BE2C (cell line): Measurements from ENCODE around the gene FGD2.
A peak's percentile ranks its signal among the peaks of the same experiment; 100 is the strongest.

Source experiments
- DNase-seq: peaks from one replicate; pipeline ENCODE4 v3.0.0-alpha.2; 2020
- H3K27me3 ChIP-seq: fragments of 250-450 bp; sonication (Bioruptor Pico); 2 replicates; pipeline ENCODE4 v1.5.1; 2020; ENCODE audit warnings: mild to moderate bottlenecking
- H3K36me3 ChIP-seq: fragments of 250-450 bp; sonication (Bioruptor Pico); 2 replicates; pipeline ENCODE4 v1.5.1; 2020; ENCODE audit warnings: mild to moderate bottlenecking
- H3K4me1 ChIP-seq: fragments of 250-450 bp; sonication (Bioruptor Pico); 2 replicates; pipeline ENCODE4 v1.5.1; 2020
- H3K4me3 ChIP-seq: 2 replicates; pipeline ENCODE4 v1.5.1; 2011; ENCODE audit warnings: low read depth, low read length
- H3K9me3 ChIP-seq: fragments of 250-450 bp; sonication (Bioruptor Pico); 2 replicates; pipeline ENCODE4 v1.5.1; 2020
- TF ChIP-seq, protein P1 (sequence below): IDR thresholded peaks from 2 replicates; pipeline ENCODE4 v1.5.1; 2012; ENCODE audit warnings: mild to moderate bottlenecking, low read depth, low read length

Gene FGD2

DNA sequence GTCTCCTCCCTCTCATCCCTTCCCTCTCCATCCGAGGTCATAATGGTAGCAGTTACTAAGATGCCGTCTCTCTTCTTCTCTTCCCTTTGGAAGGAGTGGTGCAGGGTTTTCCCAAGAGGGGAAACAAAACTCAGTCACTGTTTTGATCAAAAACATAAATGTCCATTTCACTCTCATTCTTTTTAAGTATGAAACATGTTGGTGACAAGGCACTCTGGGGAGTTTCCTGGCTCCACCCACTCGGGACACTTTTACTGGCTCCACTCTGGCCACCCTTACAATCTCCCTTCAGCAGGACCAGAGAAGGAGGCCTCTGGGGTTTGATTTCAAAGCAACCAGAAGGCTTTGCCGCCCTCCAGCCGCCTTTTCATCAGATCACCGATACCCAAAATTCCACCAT, 57.0 kb downstream of the FGD2 start:
- no peak overlapping the region for H3K4me3 ChIP-seq
- H3K36me3 ChIP-seq: no peaks in the 10 kb centered on the region
- DNase-seq: no peak
- TF ChIP-seq, protein P1, sequence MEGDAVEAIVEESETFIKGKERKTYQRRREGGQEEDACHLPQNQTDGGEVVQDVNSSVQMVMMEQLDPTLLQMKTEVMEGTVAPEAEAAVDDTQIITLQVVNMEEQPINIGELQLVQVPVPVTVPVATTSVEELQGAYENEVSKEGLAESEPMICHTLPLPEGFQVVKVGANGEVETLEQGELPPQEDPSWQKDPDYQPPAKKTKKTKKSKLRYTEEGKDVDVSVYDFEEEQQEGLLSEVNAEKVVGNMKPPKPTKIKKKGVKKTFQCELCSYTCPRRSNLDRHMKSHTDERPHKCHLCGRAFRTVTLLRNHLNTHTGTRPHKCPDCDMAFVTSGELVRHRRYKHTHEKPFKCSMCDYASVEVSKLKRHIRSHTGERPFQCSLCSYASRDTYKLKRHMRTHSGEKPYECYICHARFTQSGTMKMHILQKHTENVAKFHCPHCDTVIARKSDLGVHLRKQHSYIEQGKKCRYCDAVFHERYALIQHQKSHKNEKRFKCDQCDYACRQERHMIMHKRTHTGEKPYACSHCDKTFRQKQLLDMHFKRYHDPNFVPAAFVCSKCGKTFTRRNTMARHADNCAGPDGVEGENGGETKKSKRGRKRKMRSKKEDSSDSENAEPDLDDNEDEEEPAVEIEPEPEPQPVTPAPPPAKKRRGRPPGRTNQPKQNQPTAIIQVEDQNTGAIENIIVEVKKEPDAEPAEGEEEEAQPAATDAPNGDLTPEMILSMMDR: no peak
- H3K4me1 ChIP-seq: peaks cover 11% of the 10 kb centered on the region
- no peaks in the 10 kb centered on the region for H3K9me3 ChIP-seq
- no peaks in the 10 kb centered on the region for H3K27me3 ChIP-seq

DNA sequence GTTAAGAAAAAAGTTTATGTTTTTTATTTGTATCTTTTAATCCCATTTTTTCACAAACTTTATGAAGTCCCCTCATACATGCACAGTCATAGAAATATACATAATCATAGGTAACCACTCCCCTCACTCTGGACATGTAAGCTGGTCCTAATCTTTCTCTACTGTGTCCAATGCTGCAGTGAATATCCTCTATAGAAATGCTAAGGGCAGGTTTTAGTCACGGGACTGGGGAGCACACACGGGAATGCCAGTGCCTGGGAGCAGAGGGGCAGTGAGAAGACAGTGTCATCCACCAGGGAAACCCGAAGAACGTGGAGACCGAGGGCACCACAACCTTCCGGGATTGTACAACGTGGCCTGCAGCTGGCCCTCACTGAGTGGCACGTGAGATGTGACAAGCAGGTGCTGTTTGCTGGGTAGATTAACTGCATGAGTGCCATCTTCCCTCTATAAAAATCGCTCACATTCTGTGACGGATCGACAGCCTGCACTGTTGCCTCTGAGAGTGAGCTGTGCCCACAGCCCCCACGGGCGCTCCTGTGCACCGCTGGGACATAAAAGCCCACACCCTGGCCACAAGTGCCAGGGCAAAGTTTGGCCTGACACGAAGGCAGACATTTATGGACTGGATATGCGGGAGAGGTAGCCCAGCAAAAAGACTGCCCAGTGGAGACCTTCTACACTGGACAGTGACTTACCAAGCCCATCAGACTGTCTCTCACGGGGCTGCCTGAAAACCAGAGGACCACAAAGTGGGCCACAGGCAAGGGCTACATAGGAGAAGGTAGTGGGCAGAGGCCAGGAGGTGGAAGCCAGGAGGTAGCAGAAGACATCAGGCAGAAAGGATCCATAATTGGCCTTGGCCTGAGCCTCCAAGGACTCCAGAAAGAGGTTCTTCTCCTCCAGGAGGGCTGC, 63.2 kb downstream of the FGD2 start:
- Histone ChIP-seq H3K4me3 (no peak overlapping the region), H3K27me3 (no peaks in the 10 kb centered on the region), H3K4me1 (peaks cover 5% of the 10 kb centered on the region; the same call in 1 of the 2 replicates), H3K36me3 (no peaks in the 10 kb centered on the region), H3K9me3 (no peaks in the 10 kb centered on the region)
- TF ChIP-seq, protein P1: no peak
- DNase-seq: no peak

DNA sequence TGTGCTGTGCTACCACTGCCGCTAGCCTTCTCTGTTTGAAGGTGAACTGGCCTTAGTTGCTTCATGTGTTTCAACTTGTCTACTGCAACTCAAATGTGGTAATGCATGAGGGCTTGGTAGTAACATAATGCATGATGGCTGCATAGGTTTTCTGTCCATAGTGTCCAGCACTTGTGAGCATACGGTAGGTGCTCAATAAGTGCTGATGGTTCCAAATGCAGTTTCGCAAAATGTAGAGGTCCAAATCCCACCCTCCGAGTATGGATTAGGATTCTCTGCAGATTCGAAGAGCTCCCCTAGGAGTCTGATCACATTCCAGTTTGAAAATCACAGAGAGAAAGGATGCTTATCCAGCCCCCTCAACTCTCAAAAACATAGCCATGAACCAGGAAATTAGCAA, 64.2 kb downstream of the FGD2 start:
- no peaks in the 10 kb centered on the region for H3K36me3 ChIP-seq
- no peak for DNase-seq
- H3K4me1 ChIP-seq: peaks cover 5% of the 10 kb centered on the region; the same call in 1 of the 2 replicates
- H3K9me3 ChIP-seq: no peaks in the 10 kb centered on the region
- H3K27me3 ChIP-seq: no peaks in the 10 kb centered on the region
- H3K4me3 ChIP-seq: no peak overlapping the region
- TF ChIP-seq, protein P1: no peak

DNA sequence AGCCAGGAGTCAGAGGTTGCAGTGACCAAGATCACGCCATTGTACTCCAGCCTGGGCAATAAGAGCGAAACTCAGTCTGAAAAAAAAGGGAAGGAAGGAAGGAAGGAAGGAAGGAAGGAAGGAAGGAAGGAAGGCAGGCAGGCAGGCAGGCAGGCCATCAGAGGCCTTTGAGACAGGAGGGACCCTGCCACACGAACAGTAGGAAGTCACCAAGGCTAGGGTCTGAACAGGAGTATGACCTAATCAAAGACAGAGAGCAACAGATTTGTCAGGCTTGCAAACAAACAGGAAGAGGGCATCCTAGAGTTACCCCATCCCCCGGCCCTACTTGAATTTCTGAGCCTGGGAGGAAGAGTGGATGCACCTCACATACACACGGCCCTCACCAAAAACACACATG, 67.1 kb downstream of the FGD2 start:
- no peak for DNase-seq
- no peak overlapping the region for H3K4me3 ChIP-seq
- H3K27me3 ChIP-seq: no peaks in the 10 kb centered on the region
- no peaks in the 10 kb centered on the region for H3K9me3 ChIP-seq
- H3K36me3 ChIP-seq: no peaks in the 10 kb centered on the region
- peaks cover 6% of the 10 kb centered on the region for H3K4me1 ChIP-seq
- TF ChIP-seq, protein P1: no peak

DNA sequence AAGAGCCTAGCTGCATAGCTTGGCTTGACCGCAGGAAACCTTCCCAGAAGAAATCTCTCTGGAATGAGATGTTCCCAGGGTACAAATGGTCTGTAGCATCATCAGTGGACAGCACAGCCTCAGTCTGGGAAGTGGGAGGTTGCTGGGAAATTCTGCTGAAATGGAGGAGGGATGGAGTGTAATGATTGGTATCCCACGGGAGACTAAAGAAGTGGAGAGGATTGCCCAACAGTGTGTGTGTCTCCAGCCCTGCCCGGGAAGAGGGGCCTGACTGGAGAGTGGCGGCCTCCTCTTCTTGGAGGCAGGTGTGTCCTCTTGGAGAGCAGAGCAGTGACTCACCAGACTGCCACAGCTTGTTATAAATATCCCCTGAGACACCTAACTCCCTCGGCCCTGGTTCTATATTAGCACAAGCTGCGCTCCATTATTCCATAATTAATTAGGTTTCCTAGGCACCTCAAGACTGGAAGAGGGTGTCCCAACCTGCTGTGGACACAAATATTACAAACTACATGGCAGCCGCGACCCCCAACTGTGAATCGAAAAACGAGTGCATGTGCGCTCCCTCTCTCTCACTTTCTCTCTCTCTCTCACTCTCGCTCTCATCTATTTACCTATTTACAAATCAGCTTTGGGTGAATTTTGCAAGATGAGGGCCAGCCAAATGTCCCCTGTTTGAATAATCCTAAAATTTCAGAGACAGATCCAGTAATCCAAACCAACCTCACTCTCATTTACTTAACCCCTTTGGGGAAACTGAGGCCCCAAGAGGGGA, 68.8 kb downstream of the FGD2 start:
- peak; percentile 40 for DNase-seq
- TF ChIP-seq, protein P1: no peak
- Histone ChIP-seq H3K27me3 (no peaks in the 10 kb centered on the region), H3K4me3 (no peak overlapping the region), H3K36me3 (no peaks in the 10 kb centered on the region), H3K9me3 (no peaks in the 10 kb centered on the region), H3K4me1 (peaks cover 9% of the 10 kb centered on the region)
